H1 (cell line): Measurements from ENCODE around the gene MPPED1.

Source experiments
- YY1 ChIP-seq: IDR thresholded peaks from 2 replicates; pipeline ENCODE4 v1.6.1; 2011; ENCODE audit warnings: low read depth, mild to moderate bottlenecking, low read length
- TF ChIP-seq, protein P1 (sequence below), 3 experiments: IDR thresholded peaks; 1 replicate in 2 of 3; 2 replicates in 1 of 3; pipeline versions ENCODE4 v1.5.1 to v1.6.1; 2011; ENCODE audit warnings: low read length in 3 of 3, mild to moderate bottlenecking in 3 of 3, inconsistent platforms in 2 of 3, low read depth in 1 of 3, moderate library complexity in 1 of 3; ENCODE audit not compliant: insufficient read depth in 1 of 3; ENCODE audit errors: control extremely low read depth in 1 of 3

DNA sequence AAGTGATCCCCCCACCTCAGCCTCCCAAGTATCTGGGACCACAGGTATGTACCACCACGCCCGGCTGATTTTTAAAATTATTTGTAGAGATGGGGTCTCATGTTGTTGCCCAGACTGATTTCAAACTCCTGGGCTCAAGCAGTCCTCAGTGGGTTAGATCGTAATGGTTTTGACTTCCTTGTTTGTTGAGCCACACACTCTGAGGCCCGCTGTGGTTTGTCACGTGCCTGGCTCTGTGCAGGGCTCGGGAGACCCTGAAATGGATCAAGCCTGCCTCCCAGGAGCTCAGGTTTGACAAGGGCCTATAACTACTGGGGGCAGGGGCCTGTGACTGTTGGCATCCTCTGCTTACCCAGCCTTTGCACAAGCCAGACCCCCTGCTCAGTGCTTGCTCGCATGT lies 68.1 kb downstream of the MPPED1 start:
- TF ChIP-seq, protein P1, sequence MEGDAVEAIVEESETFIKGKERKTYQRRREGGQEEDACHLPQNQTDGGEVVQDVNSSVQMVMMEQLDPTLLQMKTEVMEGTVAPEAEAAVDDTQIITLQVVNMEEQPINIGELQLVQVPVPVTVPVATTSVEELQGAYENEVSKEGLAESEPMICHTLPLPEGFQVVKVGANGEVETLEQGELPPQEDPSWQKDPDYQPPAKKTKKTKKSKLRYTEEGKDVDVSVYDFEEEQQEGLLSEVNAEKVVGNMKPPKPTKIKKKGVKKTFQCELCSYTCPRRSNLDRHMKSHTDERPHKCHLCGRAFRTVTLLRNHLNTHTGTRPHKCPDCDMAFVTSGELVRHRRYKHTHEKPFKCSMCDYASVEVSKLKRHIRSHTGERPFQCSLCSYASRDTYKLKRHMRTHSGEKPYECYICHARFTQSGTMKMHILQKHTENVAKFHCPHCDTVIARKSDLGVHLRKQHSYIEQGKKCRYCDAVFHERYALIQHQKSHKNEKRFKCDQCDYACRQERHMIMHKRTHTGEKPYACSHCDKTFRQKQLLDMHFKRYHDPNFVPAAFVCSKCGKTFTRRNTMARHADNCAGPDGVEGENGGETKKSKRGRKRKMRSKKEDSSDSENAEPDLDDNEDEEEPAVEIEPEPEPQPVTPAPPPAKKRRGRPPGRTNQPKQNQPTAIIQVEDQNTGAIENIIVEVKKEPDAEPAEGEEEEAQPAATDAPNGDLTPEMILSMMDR (IDR thresholded peaks at IDR 0.05; ENCODE audit: control extremely low read depth in 1 of 3, insufficient read depth in 1 of 3, low read depth in 1 of 3, low read length in 3 of 3), result no peak
- TF ChIP-seq YY1, result no peak
